Parathyroid adenoma (tissue), 2 donors: ENCODE data around the gene PSD.
A peak's percentile ranks its signal among the peaks of the same experiment; 100 is the strongest.

ENCODE experiments used
- H2AFZ ChIP-seq: fragments of 300-600 bp; sonication (generic); one replicate; pipeline ENCODE4 v1.7.0; 2017; ENCODE audit warnings: antibody characterized with exemption, mild to moderate bottlenecking
- H3K27ac ChIP-seq: fragments of 300-600 bp; sonication (generic); one replicate; pipeline ENCODE4 v1.7.0; 2017
- H3K27me3 ChIP-seq: fragments of 300-600 bp; sonication (generic); one replicate; pipeline ENCODE4 v1.7.0; 2017; ENCODE audit warnings: low read length; ENCODE audit not compliant: control insufficient read depth, insufficient read depth
- H3K36me3 ChIP-seq: fragments of 300-600 bp; sonication (generic); one replicate; pipeline ENCODE4 v1.7.0; 2017; ENCODE audit warnings: low read length; ENCODE audit not compliant: control insufficient read depth, insufficient read depth
- H3K4me1 ChIP-seq: fragments of 300-600 bp; sonication (generic); one replicate; pipeline ENCODE4 v1.7.0; 2017; ENCODE audit warnings: control low read depth
- H3K4me2 ChIP-seq: fragments of 300-600 bp; sonication (generic); one replicate; pipeline ENCODE4 v1.7.0; 2017; ENCODE audit warnings: low read length
- H3K4me3 ChIP-seq: fragments of 300-600 bp; sonication (generic); one replicate; pipeline ENCODE4 v1.7.0; 2017; ENCODE audit warnings: low read depth, low read length
- H3K79me2 ChIP-seq: fragments of 300-600 bp; sonication (generic); one replicate; pipeline ENCODE4 v1.7.0; 2017; ENCODE audit warnings: control low read depth
- H3K9ac ChIP-seq: fragments of 300-600 bp; sonication (generic); one replicate; pipeline ENCODE4 v1.7.0; 2017; ENCODE audit warnings: mild to moderate bottlenecking
- H3K9me3 ChIP-seq: fragments of 300-600 bp; sonication (generic); one replicate; pipeline ENCODE4 v1.7.0; 2017; ENCODE audit warnings: low read length; ENCODE audit not compliant: control insufficient read depth
- CTCF ChIP-seq: fragments of 300-600 bp; sonication (generic); IDR thresholded peaks from one replicate; pipeline ENCODE4 v1.7.0; 2017; ENCODE audit warnings: antibody characterized with exemption, mild to moderate bottlenecking
- donor health status: primary hyperparathyroidism.

Gene PSD

DNA sequence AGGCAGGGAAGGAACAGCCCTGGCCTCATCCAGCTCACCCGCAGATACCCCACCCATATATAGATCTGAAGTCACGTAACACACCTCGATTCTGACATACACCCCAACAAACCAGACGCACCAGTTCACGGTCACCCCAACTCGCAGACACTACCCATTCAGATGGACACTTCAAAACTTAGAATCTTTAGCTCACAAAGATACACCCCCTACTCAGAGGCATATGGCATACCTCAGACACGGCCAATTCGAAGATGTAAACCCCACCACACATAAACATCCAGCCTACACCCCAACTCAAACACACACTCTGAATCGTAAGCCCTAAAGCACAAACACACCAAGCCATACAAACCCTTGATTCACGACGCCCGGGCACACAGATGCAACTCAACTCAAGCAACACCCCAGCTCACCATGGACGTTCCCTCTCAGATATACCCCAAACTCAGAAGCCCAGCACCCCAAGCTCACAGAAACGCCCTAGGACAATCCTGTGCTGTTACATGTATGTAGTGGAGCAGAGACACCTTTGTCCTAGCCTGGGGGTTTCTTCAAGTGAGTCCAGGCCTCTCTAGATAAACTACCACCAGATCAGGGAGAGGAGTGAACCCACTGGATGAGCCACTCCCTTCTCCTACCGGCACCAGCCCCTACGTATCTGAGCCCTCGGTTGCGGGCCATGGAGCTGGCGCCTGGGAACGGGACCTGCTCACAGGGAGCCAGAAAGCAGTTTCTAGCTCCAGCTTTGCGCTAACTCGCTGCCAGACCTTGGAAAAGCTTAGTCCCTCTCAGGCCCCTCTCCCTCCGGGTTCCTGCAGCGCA, 8.8 kb downstream of the PSD start:
- Histone ChIP-seq H3K36me3 (no peaks in the 10 kb centered on the region), H3K4me1 (peaks cover 12% of the 10 kb centered on the region), H3K9ac (no peak overlapping the region), H3K4me2 (peak overlapping the region; percentile 51), H3K79me2 (no peaks in the 10 kb centered on the region), H2AFZ (peak overlapping the region; percentile 70), H3K27me3 (no peaks in the 10 kb centered on the region), H3K27ac (peak overlapping the region; percentile 43), H3K9me3 (no peaks in the 10 kb centered on the region), H3K4me3 (no peak overlapping the region)
- no peak for TF ChIP-seq CTCF

GRCh38 chr10:102408728-102409603, 9.6 kb downstream of the PSD start:
- H3K4me3 ChIP-seq = no peak overlapping the region
- peak overlapping the region; percentile 53 for H3K4me2 ChIP-seq
- H3K9me3 ChIP-seq = no peaks in the 10 kb centered on the region
- no peaks in the 10 kb centered on the region for H3K36me3 ChIP-seq
- no peak overlapping the region for H3K9ac ChIP-seq
- H3K27me3 ChIP-seq = no peaks in the 10 kb centered on the region
- H2AFZ ChIP-seq = peak overlapping the region; percentile 91
- TF ChIP-seq CTCF = no peak
- H3K79me2 ChIP-seq = no peaks in the 10 kb centered on the region
- peaks cover 12% of the 10 kb centered on the region for H3K4me1 ChIP-seq
- peak overlapping the region; percentile 53 for H3K27ac ChIP-seq

DNA sequence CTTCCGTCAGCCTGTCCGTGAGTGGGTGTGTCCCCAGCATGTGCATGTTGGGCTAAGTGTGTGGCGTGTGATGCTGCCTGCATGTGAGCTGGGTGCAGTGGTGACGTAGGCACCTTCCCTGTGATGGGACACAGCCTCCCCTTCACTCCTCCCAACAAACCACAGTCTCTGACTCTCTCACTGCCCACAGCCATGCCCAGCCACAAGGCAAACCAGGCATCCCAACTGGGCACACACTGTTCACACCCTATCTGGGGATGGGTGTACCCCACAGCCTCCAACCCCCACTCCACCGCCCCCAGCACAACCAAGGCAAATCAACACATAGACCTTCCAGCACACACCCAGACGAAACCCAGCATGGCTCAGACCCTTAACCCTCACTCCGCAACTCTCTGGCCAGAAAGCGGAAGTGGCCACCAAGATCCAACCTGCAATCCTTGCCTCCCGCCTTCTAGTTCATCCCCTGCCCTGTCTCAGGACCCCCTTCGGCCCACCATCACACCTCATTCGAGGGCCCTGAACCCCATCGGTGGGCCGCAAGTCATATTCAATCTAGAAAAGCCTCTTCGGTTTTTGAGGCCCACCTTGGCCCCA, 10.4 kb downstream of the PSD start:
- Histone ChIP-seq H3K4me2 (no peak overlapping the region), H3K27ac (peak overlapping the region; percentile 53), H3K79me2 (no peaks in the 10 kb centered on the region), H3K36me3 (no peaks in the 10 kb centered on the region), H3K27me3 (no peaks in the 10 kb centered on the region), H3K9me3 (no peaks in the 10 kb centered on the region), H3K4me1 (peaks cover 15% of the 10 kb centered on the region), H3K9ac (no peak overlapping the region), H3K4me3 (no peak overlapping the region), H2AFZ (peak overlapping the region; percentile 91)
- TF ChIP-seq CTCF = no peak

DNA sequence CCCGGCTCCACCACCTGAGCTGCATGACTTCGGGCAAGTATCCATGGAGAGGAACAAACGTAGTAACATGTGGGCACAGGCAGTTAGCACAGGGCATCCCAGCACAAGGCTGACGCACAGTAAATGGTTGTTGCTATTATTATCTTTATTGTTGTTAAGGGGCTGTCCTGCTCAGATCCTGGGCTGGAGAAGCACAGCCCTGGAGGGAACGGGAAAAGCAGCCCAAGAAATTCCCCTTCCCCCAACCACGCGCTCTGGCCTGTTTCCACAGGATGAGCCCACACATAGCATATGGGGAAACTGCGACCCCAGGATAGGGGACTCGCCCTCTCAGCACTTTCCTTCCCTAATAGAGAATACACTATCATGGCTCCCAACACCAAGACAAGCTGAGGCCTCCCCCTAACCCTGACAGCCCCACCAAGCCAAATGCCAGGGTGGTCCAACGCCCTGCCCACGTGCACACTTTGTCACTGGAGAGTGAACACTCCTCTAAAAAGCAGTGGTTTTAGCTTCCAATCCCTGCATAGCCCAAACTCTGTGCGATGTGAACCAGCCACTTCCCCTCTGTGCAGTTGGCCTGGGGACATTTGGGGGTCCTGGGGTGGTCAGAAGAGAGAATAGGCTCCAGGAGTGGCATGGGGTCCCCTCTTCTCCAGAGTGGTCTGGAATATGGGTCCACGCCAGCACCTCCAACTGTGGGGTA, 11.0 kb downstream of the PSD start:
- no peak overlapping the region for H2AFZ ChIP-seq
- H3K36me3 ChIP-seq = no peaks in the 10 kb centered on the region
- H3K4me2 ChIP-seq = no peak overlapping the region
- no peak overlapping the region for H3K9ac ChIP-seq
- H3K9me3 ChIP-seq = no peaks in the 10 kb centered on the region
- H3K4me1 ChIP-seq = peaks cover 15% of the 10 kb centered on the region
- no peak overlapping the region for H3K27ac ChIP-seq
- no peaks in the 10 kb centered on the region for H3K27me3 ChIP-seq
- H3K79me2 ChIP-seq = no peaks in the 10 kb centered on the region
- no peak overlapping the region for H3K4me3 ChIP-seq
- TF ChIP-seq CTCF = no peak
